Transverse colon (tissue), 4 donors: ENCODE data around the gene LMO1. TPM values are rescaled to one million over a fixed set of nuclear protein-coding genes. Genes with fewer than 3 reads are reported as not detected.

Source experiments
- DNase-seq: peaks from one replicate; pipeline ENCODE4 v3.0.0-alpha.2; 2019
- H3K27ac ChIP-seq, 4 donors: fragments of 200-600 bp; sonication (generic); 2 replicates each; pipeline ENCODE4 v1.5.1; 2016 to 2018; ENCODE audit warnings: inconsistent platforms in 4 of 4
- H3K27me3 ChIP-seq: fragments of 200-600 bp; sonication (generic); 2 replicates; pipeline ENCODE4 v1.5.1; 2017; ENCODE audit warnings: inconsistent platforms
- H3K36me3 ChIP-seq, 4 donors: fragments of 200-600 bp; sonication (generic); 2 replicates each; pipeline ENCODE4 v1.5.1; 2017 to 2019; ENCODE audit warnings: inconsistent platforms in 4 of 4
- H3K4me1 ChIP-seq, 4 donors: fragments of 200-600 bp; sonication (generic); 2 replicates each; pipeline ENCODE4 v1.5.1; 2017 to 2020; ENCODE audit warnings: inconsistent platforms in 4 of 4
- H3K4me3 ChIP-seq, 4 donors: fragments of 200-600 bp; sonication (generic); 1 replicate in 1 of 4; 2 replicates in 3 of 4; pipeline versions ENCODE4 v1.5.1 to v1.6.1; 2017 to 2019; ENCODE audit warnings: inconsistent platforms in 4 of 4
- H3K9me3 ChIP-seq, 2 donors: fragments of 200-600 bp; sonication (generic); 2 replicates each; pipeline ENCODE4 v1.5.1; 2017 to 2019; ENCODE audit warnings: inconsistent platforms in 2 of 2
- CTCF ChIP-seq, 5 experiments: fragments of 200-600 bp in 3 of 5; fragments of 450-650 bp in 2 of 5; sonication (generic) in 3 of 5; IDR thresholded peaks; 1 replicate in 2 of 5; 2 replicates in 3 of 5; pipeline ENCODE4 v1.5.1; 2016 to 2017; ENCODE audit warnings: antibody characterized with exemption in 5 of 5, inconsistent platforms in 3 of 5, mild to moderate bottlenecking in 2 of 5, moderate library complexity in 1 of 5
- EP300 ChIP-seq: sonication (generic); formaldehyde crosslinking; IDR thresholded peaks from one replicate; pipeline ENCODE4 v1.6.1; 2017; ENCODE audit warnings: antibody characterized with exemption, low read depth
- POLR2A ChIP-seq: fragments of 450-650 bp; IDR thresholded peaks from one replicate; pipeline ENCODE4 v1.6.1; 2016; ENCODE audit warnings: antibody characterized with exemption, mild to moderate bottlenecking, moderate library complexity
- POLR2AphosphoS5 ChIP-seq, 3 donors: sonication (generic); formaldehyde crosslinking; IDR thresholded peaks; one replicate each; pipeline ENCODE4 v1.6.1; 2016; ENCODE audit warnings: antibody characterized with exemption in 3 of 3
- WGBS, 2 donors: methylation state at CpG; one replicate each; pipeline ENCODE4 v1.1.5; 2018; ENCODE audit warnings: low coverage in 1 of 2; 5-methylcytosine and 5-hydroxymethylcytosine counted together
- in situ Hi-C, 4 donors: fragments of 200-750 bp; cut with MboI; loops; one replicate each; pipeline versions ENCODE4 v1.15.0 to v1.15.1; 2017; ENCODE audit warnings: low sequenced_read_pairs in 3 of 4, low pct_ligation_motif_present in 1 of 4, low pct_unique_long_range_greater_than_20kb in 1 of 4
- intact Hi-C: fragments of 100-400 bp; cut with DNase I; formaldehyde crosslinking; loops from one replicate; pipeline ENCODE4 v1.15.1; 2023; ENCODE audit warnings: low total_unique reads
- total RNA-seq, 4 donors: library from RNA; depleted of rRNA; stranded (reverse); fragments of >200 nt; gene quantifications; one replicate each; pipeline ENCODE4 v1.1.0, GENCODE V29; 2016

LMO1 gene
- total RNA-seq, 4 donors from 2014 or later = not detected

DNA sequence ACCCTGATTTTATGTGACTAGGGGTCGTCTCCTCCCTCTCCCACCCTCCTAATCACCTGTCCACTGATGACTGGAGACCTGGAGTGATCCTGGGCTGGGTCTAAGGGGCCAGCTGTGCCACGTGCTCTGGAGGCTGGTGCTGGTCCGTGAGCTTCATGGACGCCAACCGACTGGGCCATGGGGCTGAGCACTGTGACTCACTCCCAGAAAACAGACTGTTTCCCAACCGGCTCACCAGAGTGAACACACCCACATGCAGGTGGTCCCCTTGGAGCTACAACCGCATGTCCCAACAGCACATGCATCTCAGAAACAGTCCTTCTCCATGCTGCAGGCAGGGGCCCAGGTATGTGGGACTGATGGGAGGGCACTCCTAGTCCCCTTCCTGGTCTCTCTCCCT is 14.0 kb upstream of the LMO1 start:
- Histone ChIP-seq H3K27ac (no peak overlapping the region), H3K4me3 (no peak overlapping the region), H3K27me3 (peaks cover 3% of the 10 kb centered on the region), H3K4me1 (no peaks in the 10 kb centered on the region), H3K9me3 (no peaks in the 10 kb centered on the region), H3K36me3 (no peaks in the 10 kb centered on the region)
- no peak for TF ChIP-seq POLR2AphosphoS5 (IDR thresholded peaks at IDR 0.05)
- no peak for TF ChIP-seq POLR2A
- no peak for TF ChIP-seq CTCF (IDR thresholded peaks at IDR 0.05)
- in situ Hi-C loops (no loop called here), intact Hi-C loops (no loop called here)
- no peak for DNase-seq
- WGBS, 2 donors = 77% methylated on average over 7 of the region's 7 CpGs; no CpG with 5 or more reads in 1 of the 2 donors

- intact Hi-C loops (no loop called here), in situ Hi-C loops (no loop called here)
- Histone ChIP-seq H3K4me1 (no peaks in the 10 kb centered on the region), H3K9me3 (no peaks in the 10 kb centered on the region), H3K27ac (no peak overlapping the region), H3K4me3 (no peak overlapping the region), H3K36me3 (no peaks in the 10 kb centered on the region), H3K27me3 (peaks cover 15% of the 10 kb centered on the region)
- WGBS, 2 donors = 81 to 87% methylated on average over 3 to 4 of the region's 4 CpGs
- no peak for DNase-seq
- no peak for TF ChIP-seq CTCF (IDR thresholded peaks at IDR 0.05)
- TF ChIP-seq EP300 = no peak
- no peak for TF ChIP-seq POLR2A
- no peak for TF ChIP-seq POLR2AphosphoS5 (IDR thresholded peaks at IDR 0.05)
Measured at GRCh38 chr11:8276528-8276927, 12.8 kb upstream of the LMO1 start.

GRCh38 chr11:8273287-8273686 is 9.6 kb upstream of the LMO1 start:
- TF ChIP-seq POLR2AphosphoS5 (IDR thresholded peaks at IDR 0.05) (no peak), POLR2A (no peak), EP300 (no peak), CTCF (IDR thresholded peaks at IDR 0.05) (no peak)
- intact Hi-C loops (no loop called here), in situ Hi-C loops (no loop called here)
- Histone ChIP-seq H3K4me1 (peaks cover 0 to 7% (median under 1%) of the 10 kb centered on the region in 4 donors), H3K36me3 (no peaks in the 10 kb centered on the region), H3K4me3 (no peak overlapping the region), H3K27me3 (peaks cover 46% of the 10 kb centered on the region), H3K27ac (no peak overlapping the region), H3K9me3 (no peaks in the 10 kb centered on the region)
- DNase-seq = no peak

DNA sequence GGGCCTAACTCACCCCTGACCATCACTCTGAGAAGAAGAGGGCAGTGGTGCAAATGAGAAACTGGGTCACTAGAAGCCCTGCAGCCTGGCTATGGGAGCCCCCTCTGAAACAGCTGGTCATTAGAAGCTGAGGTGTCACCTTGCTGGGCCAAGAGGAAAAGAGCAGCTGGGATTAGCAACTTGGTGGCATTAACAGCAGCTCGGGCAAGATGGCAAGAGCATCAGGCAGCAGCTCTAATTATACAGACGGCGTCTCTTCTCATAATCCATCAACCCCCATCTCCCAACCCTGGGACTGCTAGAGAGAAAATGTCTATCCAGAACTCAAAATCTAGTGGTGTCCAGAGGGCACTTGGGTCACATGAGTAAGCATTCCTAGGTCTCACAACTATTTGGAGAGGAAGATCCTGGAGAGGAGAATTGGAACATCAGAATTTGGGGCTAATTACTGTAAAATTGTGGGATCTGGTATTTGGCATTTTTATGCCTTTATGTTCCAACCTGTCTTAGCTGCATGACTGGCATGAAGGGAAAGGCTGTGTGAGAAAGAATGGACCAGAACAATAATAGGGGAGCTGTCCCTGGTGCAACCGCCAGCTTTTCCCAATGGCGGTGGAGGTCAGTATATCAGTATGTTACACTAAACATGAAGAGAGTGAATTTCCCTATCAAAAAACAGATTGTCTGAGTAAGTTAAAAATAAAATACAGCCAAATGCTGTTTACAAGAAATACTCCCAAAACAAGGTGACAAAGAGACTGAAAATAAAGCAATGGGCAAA is 7.6 kb upstream of the LMO1 start:
- Histone ChIP-seq H3K4me3 (no peak overlapping the region), H3K27me3 (peaks cover 66% of the 10 kb centered on the region), H3K9me3 (no peaks in the 10 kb centered on the region), H3K36me3 (no peaks in the 10 kb centered on the region), H3K4me1 (peaks cover 0 to 13% (median 6%) of the 10 kb centered on the region in 4 donors), H3K27ac (no peak overlapping the region)
- intact Hi-C loops (no loop called here), in situ Hi-C loops (no loop called here)
- WGBS, 2 donors = 94% methylated on average over 2 to 5 of the region's 5 CpGs
- TF ChIP-seq POLR2A (no peak), EP300 (no peak), POLR2AphosphoS5 (IDR thresholded peaks at IDR 0.05) (no peak), CTCF (IDR thresholded peaks at IDR 0.05) (no peak)
- DNase-seq = no peak
